OCI-LY1 (cell line): ENCODE measurements around the gene IL7R.
"Not testable (repeated sequence)": the region's sequence is repeated elsewhere in the genome, so short reads cannot be mapped to it uniquely, and the experiment has no call there.

Experiments
- H2AFZ ChIP-seq: fragments of 200-600 bp; sonication (generic), shearing (Covaris generic); 2 replicates; pipeline ENCODE4 v1.6.0; 2014; ENCODE audit warnings: antibody characterized with exemption, mild to moderate bottlenecking, low read length
- H3F3A ChIP-seq: fragments of 200-600 bp; sonication (generic), shearing (Covaris generic); 2 replicates; pipeline ENCODE4 v1.6.0; 2014; ENCODE audit warnings: mild to moderate bottlenecking, antibody characterized with exemption, low read length, moderate library complexity; ENCODE audit not compliant: insufficient read depth
- H3K27ac ChIP-seq: fragments of 200-600 bp; sonication (generic); 2 replicates; pipeline ENCODE4 v1.5.1; 2014; ENCODE audit warnings: low read length, mixed run types, mild to moderate bottlenecking, low read depth; ENCODE audit not compliant: poor library complexity, severe bottlenecking
- H3K27me3 ChIP-seq: fragments of 200-600 bp; sonication (generic); 2 replicates; pipeline ENCODE4 v1.6.0; 2014; ENCODE audit warnings: antibody characterized with exemption, mild to moderate bottlenecking, low read length, moderate library complexity; ENCODE audit not compliant: insufficient read depth
- H3K36me3 ChIP-seq: fragments of 200-600 bp; sonication (generic); 2 replicates; pipeline ENCODE4 v1.6.1; 2014; ENCODE audit warnings: mild to moderate bottlenecking, antibody characterized with exemption, low read length, moderate library complexity, mixed read lengths; ENCODE audit not compliant: insufficient read depth
- H3K4me1 ChIP-seq: fragments of 200-600 bp; sonication (generic); 2 replicates; pipeline ENCODE4 v1.5.1; 2014; ENCODE audit warnings: mild to moderate bottlenecking, low read length, moderate library complexity; ENCODE audit not compliant: insufficient read depth, severe bottlenecking
- H3K4me2 ChIP-seq: fragments of 200-600 bp; sonication (generic), shearing (Covaris generic); 2 replicates; pipeline ENCODE4 v1.6.1; 2014; ENCODE audit warnings: low read length
- H3K4me3 ChIP-seq: fragments of 200-600 bp; sonication (generic); 2 replicates; pipeline ENCODE4 v1.5.1; 2014; ENCODE audit warnings: low read length, low read depth, mild to moderate bottlenecking, mixed read lengths; ENCODE audit not compliant: poor library complexity, severe bottlenecking
- H3K79me2 ChIP-seq: fragments of 200-600 bp; shearing (Covaris generic); 2 replicates; pipeline ENCODE4 v1.6.1; 2016; ENCODE audit warnings: mixed run types, low read length, mixed read lengths; ENCODE audit not compliant: insufficient read depth
- H3K9ac ChIP-seq: fragments of 200-600 bp; sonication (generic), shearing (Covaris generic); 2 replicates; pipeline ENCODE4 v1.6.1; 2014; ENCODE audit warnings: mild to moderate bottlenecking, low read length, mixed read lengths
- H3K9me2 ChIP-seq: fragments of 200-600 bp; sonication (generic), shearing (Covaris generic); 2 replicates; pipeline ENCODE4 v1.6.1; 2014; ENCODE audit warnings: low read depth, mild to moderate bottlenecking, low read length, mixed read lengths
- H3K9me3 ChIP-seq: fragments of 200-600 bp; shearing (Covaris generic); 2 replicates; pipeline ENCODE4 v1.6.1; 2014; ENCODE audit warnings: low read length, mixed read lengths
- H4K20me1 ChIP-seq: fragments of 200-600 bp; sonication (generic), shearing (Covaris generic); 2 replicates; pipeline ENCODE4 v1.6.0; 2016; ENCODE audit warnings: mild to moderate bottlenecking, low read length; ENCODE audit not compliant: insufficient read depth
- CTCF ChIP-seq: fragments of 200-600 bp; sonication (generic), shearing (Covaris generic); IDR thresholded peaks from 2 replicates; pipeline ENCODE4 v1.5.1; 2017; ENCODE audit warnings: mild to moderate bottlenecking, antibody characterized with exemption, low read length, moderate library complexity, mixed read lengths
- EZH2 ChIP-seq: fragments of 200-600 bp; sonication (generic), shearing (Covaris generic); IDR thresholded peaks from 2 replicates; pipeline ENCODE4 v1.8.0; 2017; ENCODE audit warnings: borderline replicate concordance, mixed run types, mild to moderate bottlenecking, antibody characterized with exemption, low read length, moderate library complexity, mixed read lengths

IL7R gene

GRCh38 chr5:35853631-35854030 is 3.1 kb upstream of the IL7R start:
- H2AFZ ChIP-seq = no peak overlapping the region
- H3K9me2 ChIP-seq = no peaks in the 10 kb centered on the region
- TF ChIP-seq CTCF (no peak), EZH2 (no peak)
- peak overlapping the region; percentile 90 for H3K27ac ChIP-seq
- H3K27me3 ChIP-seq = no peaks in the 10 kb centered on the region
- peak overlapping the region; percentile 10; the same call in 1 of the 2 replicates for H3K9ac ChIP-seq
- H4K20me1 ChIP-seq = no peaks in the 10 kb centered on the region
- peaks cover 9% of the 10 kb centered on the region for H3K36me3 ChIP-seq
- H3K4me1 ChIP-seq = peaks cover 72% of the 10 kb centered on the region
- H3K4me2 ChIP-seq = peak overlapping the region; percentile 83
- H3K4me3 ChIP-seq = peak overlapping the region; percentile 11
- H3K9me3 ChIP-seq = no peaks in the 10 kb centered on the region
- H3K79me2 ChIP-seq = peaks cover 32% of the 10 kb centered on the region
- H3F3A ChIP-seq = 0 out of 2 replicates have a peak, but pooled peaks cover 1% of the 10 kb centered on the region

DNA sequence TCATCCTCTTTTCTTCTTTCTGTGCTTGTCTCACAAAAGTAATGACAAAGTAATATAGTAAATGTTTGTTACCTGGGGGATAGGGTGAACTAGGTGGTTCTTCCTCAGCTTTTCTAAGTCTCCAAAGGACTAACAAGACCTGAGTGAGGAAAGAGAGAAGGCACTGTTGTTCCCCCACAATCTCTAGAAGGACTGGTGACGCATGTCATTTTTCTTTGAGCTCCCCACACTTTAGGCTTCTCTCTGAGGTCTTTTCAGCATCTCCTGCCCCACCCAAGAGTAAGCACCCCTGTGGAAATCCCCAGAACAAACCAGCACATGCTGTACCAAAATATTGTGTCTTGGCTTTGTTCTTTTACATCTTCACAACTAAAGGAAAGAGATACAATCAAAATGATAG is 2.4 kb upstream of the IL7R start:
- Histone ChIP-seq H2AFZ (no peak overlapping the region), H3K4me1 (peaks cover 79% of the 10 kb centered on the region), H4K20me1 (no peaks in the 10 kb centered on the region), H3K4me2 (peak overlapping the region; percentile 83), H3K9me2 (no peaks in the 10 kb centered on the region), H3K27me3 (no peaks in the 10 kb centered on the region), H3K79me2 (peaks cover 38% of the 10 kb centered on the region), H3K9ac (peak overlapping the region; percentile 83), H3K36me3 (peaks cover 15% of the 10 kb centered on the region), H3K9me3 (no peaks in the 10 kb centered on the region), H3K4me3 (peak overlapping the region; percentile 11), H3F3A (no peaks in the 10 kb centered on the region), H3K27ac (peak overlapping the region; percentile 90)
- TF ChIP-seq CTCF (no peak), EZH2 (no peak)

DNA sequence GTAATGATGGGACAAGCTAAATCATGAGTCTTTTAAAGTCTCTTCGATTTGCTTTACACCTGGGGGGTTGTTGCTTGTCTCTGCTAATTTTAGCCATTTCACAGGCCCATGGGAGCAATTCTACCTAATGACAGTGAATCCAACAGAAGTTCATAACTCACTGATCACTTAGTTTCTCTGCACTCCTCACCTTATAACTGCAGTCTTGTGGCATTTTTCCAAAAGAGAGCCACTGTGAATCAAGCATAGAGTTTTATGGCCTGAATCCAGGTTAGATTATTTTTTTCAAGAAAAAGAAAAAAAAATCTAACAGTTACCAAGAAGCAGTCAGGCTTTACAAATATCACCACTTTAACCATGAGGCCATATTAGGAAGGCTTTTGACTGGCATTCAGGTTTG is 1.5 kb upstream of the IL7R start:
- Histone ChIP-seq H3F3A (no peaks in the 10 kb centered on the region), H3K9me2 (no peaks in the 10 kb centered on the region), H3K27me3 (no peaks in the 10 kb centered on the region), H3K27ac (peak overlapping the region; percentile 90), H3K4me3 (peak overlapping the region; percentile 10), H3K79me2 (peaks cover 48% of the 10 kb centered on the region), H3K36me3 (peaks cover 25% of the 10 kb centered on the region), H2AFZ (no peak overlapping the region), H3K9me3 (no peaks in the 10 kb centered on the region), H3K4me1 (peaks cover 82% of the 10 kb centered on the region), H3K9ac (peak overlapping the region; percentile 83), H3K4me2 (peak overlapping the region; percentile 83), H4K20me1 (no peaks in the 10 kb centered on the region)
- no peak for TF ChIP-seq CTCF
- TF ChIP-seq EZH2 = no peak

GRCh38 chr5:35856186-35856764 is 416 bp upstream of the IL7R start:
- Histone ChIP-seq H3K9ac (peak overlapping the region; percentile 83), H3K27ac (peak overlapping the region; percentile 90), H3K79me2 (peaks cover 58% of the 10 kb centered on the region), H3K4me1 (peaks cover 82% of the 10 kb centered on the region), H3K36me3 (peaks cover 36% of the 10 kb centered on the region), H3K4me3 (peak overlapping the region; percentile 78), H3K4me2 (peak overlapping the region; percentile 83)
- H2AFZ ChIP-seq, H4K20me1 ChIP-seq, H3K9me2 ChIP-seq, H3K9me3 ChIP-seq, H3K27me3 ChIP-seq, H3F3A ChIP-seq: not testable (repeated sequence)
